Fibroblast of lung (primary cell): ENCODE results near the gene FAM107A. TPM values are rescaled to one million over a fixed set of nuclear protein-coding genes. Genes with fewer than 3 reads are reported as not detected.

Source experiments
- DNase-seq, 2 donors: peaks; one replicate each; pipeline versions ENCODE4 v3.0.0 to v3.0.0-alpha.2; 2010; ENCODE audit warnings: low read depth in 2 of 2
- H2AFZ ChIP-seq: 2 replicates; pipeline ENCODE4 v1.5.1; 2012; ENCODE audit warnings: low read length, control low read depth, inconsistent platforms
- H3K27ac ChIP-seq: 2 replicates; pipeline ENCODE4 v1.5.1; 2011; ENCODE audit warnings: low read length, control low read depth; ENCODE audit not compliant: insufficient read depth
- H3K27me3 ChIP-seq: 2 replicates; pipeline ENCODE4 v1.5.1; 2011; ENCODE audit warnings: mild to moderate bottlenecking, low read length; ENCODE audit not compliant: control insufficient read depth, insufficient read depth
- H3K36me3 ChIP-seq: 2 replicates; pipeline ENCODE4 v1.5.1; 2011; ENCODE audit warnings: low read length; ENCODE audit not compliant: control insufficient read depth, insufficient read depth
- H3K4me1 ChIP-seq: 2 replicates; pipeline ENCODE4 v1.5.1; 2011; ENCODE audit warnings: low read length; ENCODE audit not compliant: control insufficient read depth, insufficient read depth; ENCODE audit errors: extremely low read depth
- H3K4me2 ChIP-seq: 2 replicates; pipeline ENCODE4 v1.5.1; 2011; ENCODE audit warnings: low read length, control low read depth; ENCODE audit not compliant: insufficient read depth; ENCODE audit errors: extremely low read depth
- H3K4me3 ChIP-seq, 4 experiments: fragments of 200-600 bp in 1 of 4; sonication (generic) in 1 of 4; replicated peaks in 1 of 4; 2 replicates each; pipeline ENCODE4 v1.5.1; 2011 to 2016; ENCODE audit warnings: low read length in 4 of 4, low read depth in 3 of 4, mild to moderate bottlenecking in 3 of 4, control low read depth in 2 of 4, inconsistent platforms in 1 of 4, mixed read lengths in 1 of 4; ENCODE audit not compliant: insufficient read depth in 1 of 4; ENCODE audit errors: control extremely low read depth in 1 of 4
- H3K79me2 ChIP-seq: 2 replicates; pipeline ENCODE4 v1.5.1; 2012; ENCODE audit warnings: mild to moderate bottlenecking, low read length, inconsistent platforms; ENCODE audit not compliant: control insufficient read depth, insufficient read depth
- H3K9ac ChIP-seq: 2 replicates; pipeline ENCODE4 v1.5.1; 2011; ENCODE audit warnings: mild to moderate bottlenecking, low read length, control low read depth; ENCODE audit not compliant: insufficient read depth
- H3K9me3 ChIP-seq: 2 replicates; pipeline ENCODE4 v1.5.1; 2012; ENCODE audit warnings: low read depth, low read length; ENCODE audit not compliant: control insufficient read depth, insufficient read depth
- H4K20me1 ChIP-seq: 2 replicates; pipeline ENCODE4 v1.5.1; 2011; ENCODE audit warnings: low read length; ENCODE audit not compliant: control insufficient read depth, insufficient read depth; ENCODE audit errors: extremely low read depth
- EZH2 ChIP-seq: IDR thresholded peaks from 2 replicates; pipeline ENCODE4 v1.5.1; 2012; ENCODE audit warnings: low read length, control low read depth, mild to moderate bottlenecking; ENCODE audit errors: missing control alignments
- polyA plus RNA-seq, 2 donors: library from polyadenylated mRNA; depleted of rRNA in 1 of 2; stranded (reverse) in 1 of 2; unstranded in 1 of 2; fragments of >200 nt; gene quantifications; 2 replicates each; pipeline ENCODE4 v1.2.1, GENCODE V29; 2011 to 2012; ENCODE audit warnings: missing spikeins in 1 of 2
- total RNA-seq: library from RNA; depleted of rRNA; stranded (reverse); fragments of >200 nt; gene quantifications from 2 replicates; pipeline ENCODE4 v1.2.1, GENCODE V29; 2014
- TF ChIP-seq, protein P1 (sequence below), 2 donors: IDR thresholded peaks in 1 of 2; conservative IDR thresholded peaks in 1 of 2; 1 replicate in 1 of 2; 2 replicates in 1 of 2; pipeline ENCODE4 v1.5.1; 2011 to 2012; ENCODE audit warnings: low read length in 2 of 2, control low read depth in 1 of 2, inconsistent platforms in 1 of 2, low read depth in 1 of 2, mild to moderate bottlenecking in 1 of 2

Gene FAM107A
- total and polyA plus RNA-seq, 2 donors (not counting 1 experiment from before 2014, with no cell fraction given) = under 0.01 to 0.16 TPM

DNA sequence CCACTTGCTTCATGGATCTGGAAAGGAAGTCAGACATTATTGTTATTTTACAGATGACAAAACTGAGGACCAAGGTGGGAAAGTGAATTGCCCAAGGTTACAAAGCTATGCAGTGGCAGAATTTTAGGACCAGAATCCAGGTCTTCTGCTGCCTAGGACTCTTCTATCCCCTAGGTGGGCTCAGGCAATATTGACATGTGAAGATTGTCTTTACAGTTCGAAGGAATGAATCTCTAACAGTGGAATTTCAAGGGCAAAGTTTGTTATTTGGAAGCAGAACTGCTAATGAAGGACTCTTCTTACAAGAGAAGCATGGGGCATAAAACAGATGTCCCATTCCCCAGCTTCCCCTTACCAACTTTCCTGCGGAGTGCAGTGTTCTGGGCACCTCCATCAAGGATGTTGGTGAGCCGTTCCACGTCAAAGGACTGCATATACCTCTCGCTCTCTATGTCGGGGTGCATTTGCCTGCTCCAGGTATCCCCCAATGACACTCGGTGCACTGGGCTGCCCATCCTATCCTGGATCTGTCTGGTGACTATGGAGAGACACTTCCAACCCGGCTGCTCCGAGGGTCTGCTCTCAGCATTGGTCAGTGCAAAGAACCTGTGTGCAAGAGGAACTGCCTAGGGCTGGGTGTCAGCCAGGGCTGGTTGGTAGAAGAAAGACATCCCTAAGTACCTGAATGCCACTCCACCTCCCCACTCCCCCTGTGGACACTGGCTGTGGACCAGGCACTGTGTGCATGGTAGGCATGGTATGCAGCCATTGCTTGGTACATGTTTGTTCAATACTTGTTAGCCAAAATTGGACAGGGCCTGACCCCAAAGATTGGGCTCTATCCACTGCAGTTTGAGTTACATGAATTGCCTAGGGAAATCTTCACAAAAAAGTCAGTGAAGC is 42.3 kb downstream of the FAM107A start:
- Histone ChIP-seq H3K9ac (no peak overlapping the region), H3K4me2 (no peak overlapping the region), H3K4me1 (peaks cover 7% of the 10 kb centered on the region), H3K9me3 (no peaks in the 10 kb centered on the region), H4K20me1 (no peaks in the 10 kb centered on the region), H3K27ac (no peak overlapping the region), H3K36me3 (no peaks in the 10 kb centered on the region), H3K27me3 (no peaks in the 10 kb centered on the region), H2AFZ (no peak overlapping the region), H3K4me3 (no peak overlapping the region), H3K79me2 (no peaks in the 10 kb centered on the region)
- no peak for TF ChIP-seq EZH2
- TF ChIP-seq, protein P1, sequence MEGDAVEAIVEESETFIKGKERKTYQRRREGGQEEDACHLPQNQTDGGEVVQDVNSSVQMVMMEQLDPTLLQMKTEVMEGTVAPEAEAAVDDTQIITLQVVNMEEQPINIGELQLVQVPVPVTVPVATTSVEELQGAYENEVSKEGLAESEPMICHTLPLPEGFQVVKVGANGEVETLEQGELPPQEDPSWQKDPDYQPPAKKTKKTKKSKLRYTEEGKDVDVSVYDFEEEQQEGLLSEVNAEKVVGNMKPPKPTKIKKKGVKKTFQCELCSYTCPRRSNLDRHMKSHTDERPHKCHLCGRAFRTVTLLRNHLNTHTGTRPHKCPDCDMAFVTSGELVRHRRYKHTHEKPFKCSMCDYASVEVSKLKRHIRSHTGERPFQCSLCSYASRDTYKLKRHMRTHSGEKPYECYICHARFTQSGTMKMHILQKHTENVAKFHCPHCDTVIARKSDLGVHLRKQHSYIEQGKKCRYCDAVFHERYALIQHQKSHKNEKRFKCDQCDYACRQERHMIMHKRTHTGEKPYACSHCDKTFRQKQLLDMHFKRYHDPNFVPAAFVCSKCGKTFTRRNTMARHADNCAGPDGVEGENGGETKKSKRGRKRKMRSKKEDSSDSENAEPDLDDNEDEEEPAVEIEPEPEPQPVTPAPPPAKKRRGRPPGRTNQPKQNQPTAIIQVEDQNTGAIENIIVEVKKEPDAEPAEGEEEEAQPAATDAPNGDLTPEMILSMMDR (conservative IDR thresholded peaks at IDR 0.05 in 1 of 2, IDR thresholded peaks at IDR 0.05 in 1 of 2; ENCODE audit: low read depth in 1 of 2, low read length in 2 of 2) = no peak
- no peak for DNase-seq

DNA sequence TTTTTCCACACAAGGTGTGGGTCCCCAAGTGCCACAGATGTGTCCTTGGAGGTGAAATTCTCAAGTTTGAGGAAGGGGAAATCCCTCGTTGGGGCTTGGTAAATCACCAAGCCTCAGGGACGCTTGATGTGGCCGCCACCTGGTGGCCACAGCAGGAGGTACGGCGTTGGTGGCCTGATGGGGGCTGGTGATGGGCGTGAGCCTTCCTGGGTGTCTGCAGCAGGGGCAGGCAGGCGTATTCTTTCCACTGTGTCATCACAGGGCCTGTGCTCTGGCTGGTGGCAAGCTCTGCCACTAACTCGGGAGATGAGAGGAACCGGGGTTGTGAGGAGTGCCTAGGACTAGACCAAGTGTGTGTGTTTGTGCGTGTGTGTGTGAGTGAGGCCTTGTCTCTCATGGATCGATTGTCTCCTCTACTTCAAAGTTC is 44.4 kb downstream of the FAM107A start:
- no peak overlapping the region for H3K4me2 ChIP-seq
- no peak overlapping the region for H3K9ac ChIP-seq
- no peaks in the 10 kb centered on the region for H4K20me1 ChIP-seq
- no peaks in the 10 kb centered on the region for H3K36me3 ChIP-seq
- TF ChIP-seq EZH2 = no peak
- TF ChIP-seq, protein P1 (conservative IDR thresholded peaks at IDR 0.05 in 1 of 2, IDR thresholded peaks at IDR 0.05 in 1 of 2; ENCODE audit: low read depth in 1 of 2, low read length in 2 of 2) = peak; percentile 86 to 91
- H3K27me3 ChIP-seq = no peaks in the 10 kb centered on the region
- H3K79me2 ChIP-seq = no peaks in the 10 kb centered on the region
- no peaks in the 10 kb centered on the region for H3K9me3 ChIP-seq
- no peak overlapping the region for H2AFZ ChIP-seq
- no peak overlapping the region for H3K4me3 ChIP-seq
- DNase-seq = peak; percentile 66 to 67
- no peak overlapping the region for H3K27ac ChIP-seq
- peaks cover 7% of the 10 kb centered on the region for H3K4me1 ChIP-seq

DNA sequence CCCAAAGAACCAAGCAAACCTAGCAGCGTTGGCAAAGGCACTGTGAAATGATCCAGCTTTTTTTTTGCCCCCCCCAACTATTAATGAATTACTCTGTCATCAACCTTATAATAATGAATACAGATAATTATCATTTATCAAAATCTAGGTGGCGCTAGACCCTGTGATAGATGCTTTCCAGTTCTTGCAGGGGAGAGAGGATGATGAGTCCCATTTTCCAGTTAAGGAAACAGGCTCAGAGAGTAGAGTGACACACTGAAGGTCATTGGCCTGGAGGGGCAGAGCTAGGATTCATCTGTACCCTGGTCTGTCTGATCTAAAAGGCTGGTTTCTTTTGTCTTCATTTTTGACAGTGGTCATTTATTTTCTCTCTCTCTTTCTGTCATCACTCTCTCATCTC is 45.2 kb downstream of the FAM107A start:
- no peak overlapping the region for H2AFZ ChIP-seq
- TF ChIP-seq EZH2 = no peak
- TF ChIP-seq, protein P1 (conservative IDR thresholded peaks at IDR 0.05 in 1 of 2, IDR thresholded peaks at IDR 0.05 in 1 of 2; ENCODE audit: low read depth in 1 of 2, low read length in 2 of 2) = peak in 1 of 2 donors; percentile 10
- no peak overlapping the region for H3K4me2 ChIP-seq
- no peak for DNase-seq
- no peak overlapping the region for H3K9ac ChIP-seq
- H3K27me3 ChIP-seq = no peaks in the 10 kb centered on the region
- no peaks in the 10 kb centered on the region for H4K20me1 ChIP-seq
- H3K36me3 ChIP-seq = no peaks in the 10 kb centered on the region
- no peak overlapping the region for H3K4me3 ChIP-seq
- no peak overlapping the region for H3K27ac ChIP-seq
- no peaks in the 10 kb centered on the region for H3K9me3 ChIP-seq
- peaks cover 7% of the 10 kb centered on the region for H3K4me1 ChIP-seq
- H3K79me2 ChIP-seq = no peaks in the 10 kb centered on the region
